Astrocyte of the spinal cord (primary cell): Measurements from ENCODE around the gene DIP2B.

Experiments used
- DNase-seq: peaks from one replicate; pipeline ENCODE4 v3.0.0; 2011; ENCODE audit warnings: low read depth, low spot score
- H3K4me3 ChIP-seq: 2 replicates; pipeline ENCODE4 v1.5.1; 2011; ENCODE audit warnings: low read depth, mild to moderate bottlenecking, low read length, moderate library complexity
- CTCF ChIP-seq: IDR thresholded peaks from 2 replicates; pipeline ENCODE4 v1.5.1; 2012; ENCODE audit warnings: low read depth, mild to moderate bottlenecking, low read length, inconsistent platforms
- in situ Hi-C: cut with HindIII; loops from 2 replicates; pipeline ENCODE4 v1.10.0; 2017; ENCODE audit warnings: low sequenced_read_pairs

The DIP2B gene

GRCh38 chr12:50751948-50752721 lies 247.3 kb downstream of the DIP2B start:
- no peak overlapping the region for H3K4me3 ChIP-seq
- peak; percentile 16 for DNase-seq
- TF ChIP-seq CTCF, result no peak
- in situ Hi-C loops, result no loop called here

- TF ChIP-seq CTCF, result no peak
- in situ Hi-C loops, result no loop called here
Observed at GRCh38 chr12:50753232-50753769, 248.5 kb downstream of the DIP2B start.

GRCh38 chr12:50763639-50764285 lies 259.0 kb downstream of the DIP2B start, which contains the start of gene ATF1:
Gene ATF1, plus strand, starts transcription at chr12:50764101. Its CDS starts 16,045 bp downstream, at chr12:50780146.
- in situ Hi-C loops, result no loop called here
- DNase-seq, result peak; percentile 95
- H3K4me3 ChIP-seq, result peak within 1 kb of the TSS; percentile 88
- TF ChIP-seq CTCF, result no peak

More at GRCh38 chr12:50753232-50753769, 248.5 kb downstream of the DIP2B start:
- no peak overlapping the region for H3K4me3 ChIP-seq
- DNase-seq, result no peak

DNA sequence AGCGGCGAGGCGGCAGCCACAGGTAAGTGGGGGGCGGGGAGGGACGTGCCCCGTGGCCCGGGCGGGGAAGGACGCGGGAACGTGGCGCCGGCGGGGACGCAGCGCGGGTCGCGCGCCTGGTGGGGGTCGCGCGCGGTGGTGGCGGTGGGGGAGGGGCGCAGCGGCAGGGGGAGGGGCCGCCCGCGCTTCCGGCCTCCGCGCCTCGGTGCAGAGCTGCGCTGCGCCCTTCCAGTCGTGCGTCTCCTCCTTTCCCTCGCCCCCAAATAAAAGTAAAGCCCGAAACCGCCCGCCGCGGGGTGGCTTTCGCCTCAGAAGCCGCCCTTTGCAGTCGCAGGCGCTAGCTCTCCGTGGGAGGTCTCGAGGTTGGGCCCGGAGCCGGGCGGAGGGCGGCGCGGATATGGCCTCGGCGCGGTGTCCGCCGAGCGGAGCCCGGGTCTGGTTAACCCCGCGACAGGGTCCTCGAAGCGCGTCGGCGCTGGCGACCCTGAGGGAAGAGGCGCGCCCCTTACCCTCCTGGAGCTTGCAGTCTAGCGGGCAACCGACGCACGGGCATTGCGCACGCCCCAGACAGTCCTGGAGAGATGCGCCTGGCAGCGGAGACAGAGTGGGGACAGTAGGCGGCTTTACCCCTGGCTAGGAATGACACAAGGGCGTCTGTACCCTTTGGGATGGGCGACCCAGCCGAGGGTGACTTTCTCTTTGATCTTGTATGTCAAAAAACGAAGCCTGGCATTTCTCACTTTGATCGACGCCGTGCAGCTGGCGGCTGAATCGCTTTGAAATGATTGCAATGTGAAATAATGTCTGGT lies 259.7 kb downstream of the DIP2B start:
- in situ Hi-C loops, result no loop called here
- TF ChIP-seq CTCF, result no peak
- DNase-seq, result peak; percentile 50
- H3K4me3 ChIP-seq, result peak overlapping the region; percentile 88

DNA sequence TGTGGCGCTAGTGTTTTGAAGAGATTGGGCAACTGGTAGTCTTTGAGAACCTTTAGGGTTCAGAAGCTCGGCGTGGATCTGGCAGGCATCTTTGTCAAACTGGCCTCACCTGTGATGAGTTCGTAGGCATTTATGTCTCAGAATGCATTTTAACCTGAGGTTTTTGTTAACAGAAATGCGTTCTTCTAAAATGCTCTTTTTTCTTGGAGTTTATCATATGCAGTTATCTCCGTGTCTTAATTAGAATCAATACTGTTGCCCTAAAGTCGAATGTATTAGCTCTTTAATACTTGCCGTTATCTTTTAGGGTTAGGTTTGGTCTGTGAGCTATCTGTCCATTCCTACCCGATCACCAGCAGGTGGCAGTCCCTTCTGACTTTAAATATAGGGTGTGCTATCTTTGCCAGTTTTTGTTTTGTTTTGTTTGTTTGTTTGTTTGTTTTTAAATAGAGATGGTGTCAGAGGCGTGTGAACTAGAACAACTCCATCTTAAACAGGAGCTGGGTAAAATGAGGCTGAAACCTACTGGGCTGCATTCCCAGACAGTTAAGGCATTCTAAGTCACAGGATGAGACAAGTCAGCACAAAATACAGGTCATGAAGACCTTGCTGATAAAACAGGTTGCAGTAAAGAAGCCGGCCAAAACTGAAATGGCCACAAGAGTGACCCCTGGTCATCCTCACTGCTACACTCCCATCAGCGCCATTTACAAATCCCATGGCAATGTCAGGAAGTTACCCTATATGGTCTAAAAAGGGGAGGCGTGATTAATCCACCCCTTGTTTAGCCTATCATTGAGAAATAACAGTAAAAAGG lies 260.5 kb downstream of the DIP2B start:
- peak overlapping the region; percentile 88 for H3K4me3 ChIP-seq
- in situ Hi-C loops, result no loop called here
- peak; percentile 61 for DNase-seq
- peak; percentile 77 for TF ChIP-seq CTCF
